ENCODE data around the gene FTO. TPM values are rescaled to one million over a fixed set of nuclear protein-coding genes. Genes with fewer than 3 reads are reported as not detected.

Gene FTO
- 10 to 100 TPM; 21.3 to 50.5 (median 40.8) TPM for total RNA-seq

DNA sequence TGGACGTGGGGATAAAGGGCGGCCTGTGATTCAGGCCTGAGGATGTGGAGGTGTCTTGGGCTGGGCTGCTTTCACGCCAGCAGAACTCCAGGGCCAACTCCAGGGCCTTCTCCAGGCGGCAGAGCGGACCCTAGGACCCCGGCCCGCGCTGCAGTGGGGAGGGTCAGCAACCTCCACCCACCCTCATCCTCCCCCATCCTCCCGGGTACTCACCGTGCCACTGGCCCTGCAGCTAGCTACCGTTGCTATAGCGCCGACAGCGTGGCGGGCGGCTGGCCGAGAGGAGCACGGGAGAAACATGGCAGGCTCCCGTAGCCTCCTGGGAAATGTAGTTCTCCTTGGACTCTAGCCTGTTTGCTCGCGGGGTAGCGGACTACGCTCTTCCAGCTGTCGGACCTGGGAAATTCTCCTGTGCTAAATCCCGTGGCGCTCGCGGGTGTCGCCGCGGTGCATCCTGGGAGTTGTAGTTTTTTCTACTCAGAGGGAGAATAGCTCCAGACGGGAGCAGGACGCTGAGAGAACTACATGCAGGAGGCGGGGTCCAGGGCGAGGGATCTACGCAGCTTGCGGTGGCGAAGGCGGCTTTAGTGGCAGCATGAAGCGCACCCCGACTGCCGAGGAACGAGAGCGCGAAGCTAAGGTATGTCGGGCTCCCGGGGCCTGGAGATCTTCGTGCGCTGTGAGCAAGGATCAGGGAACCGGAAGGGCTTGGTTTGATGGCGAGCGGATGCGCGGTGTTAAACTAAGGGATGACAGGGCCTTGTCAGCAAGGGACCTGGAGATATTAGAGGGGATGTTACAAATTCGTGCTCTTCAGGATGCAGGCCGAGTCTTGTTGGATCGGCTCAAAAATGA is at the start of gene FTO, which contains the start of gene RPGRIP1L:
TSS of gene FTO (plus strand) at position 567 of the 855 bp plus-strand sequence.
TSS of gene RPGRIP1L (minus strand) at position 270 of the 855 bp plus-strand sequence. CDS start 3,136 bp downstream, outside the sequence.
- peaks cover 0 to 22% (median 15%) of the 10 kb centered on the region in 4 donors for H3K4me1 ChIP-seq
- intact Hi-C loops (cut with DNase I; ENCODE audit: low total_unique reads) = no loop called here
- in situ Hi-C loops (cut with MboI; ENCODE audit: low pct_ligation_motif_present in 1 of 4, low pct_unique_long_range_greater_than_20kb in 1 of 4, low sequenced_read_pairs in 3 of 4) = no loop called here
- WGBS, 2 donors (ENCODE audit: low coverage in 1 of 2) = 0% methylated on average over 13 to 48 of the region's 57 CpGs
- H3K36me3 ChIP-seq = no peaks in the 10 kb centered on the region
- peak within 1 kb of the TSS; percentile 71 to 81 (median 78) for H3K27ac ChIP-seq
- no peaks in the 10 kb centered on the region for H3K27me3 ChIP-seq
- H3K4me3 ChIP-seq = peak within 1 kb of the TSS; percentile 59 to 91 (median 78)
- peak; percentile 100 for DNase-seq
- H3K9me3 ChIP-seq = no peaks in the 10 kb centered on the region
- TF ChIP-seq POLR2AphosphoS5 (IDR thresholded peaks at IDR 0.05) = peak; percentile 22 to 55 (median 28)
- TF ChIP-seq EP300 (IDR thresholded peaks at IDR 0.05; ENCODE audit: low read depth) = no peak
- TF ChIP-seq POLR2A (IDR thresholded peaks at IDR 0.05) = peak; percentile 34
- peak in 2 of 5 experiments; percentile 11 to 52 for TF ChIP-seq CTCF (IDR thresholded peaks at IDR 0.05)

GRCh38 chr16:53654946-53655345 is 49.0 kb upstream of the FTO start:
- TF ChIP-seq CTCF (IDR thresholded peaks at IDR 0.05) (no peak), POLR2A (IDR thresholded peaks at IDR 0.05) (no peak), EP300 (IDR thresholded peaks at IDR 0.05; ENCODE audit: low read depth) (no peak), POLR2AphosphoS5 (IDR thresholded peaks at IDR 0.05) (no peak)
- Histone ChIP-seq H3K27me3 (no peaks in the 10 kb centered on the region), H3K9me3 (no peaks in the 10 kb centered on the region), H3K4me1 (no peaks in the 10 kb centered on the region), H3K36me3 (peaks cover 0 to 10% (median 0%) of the 10 kb centered on the region in 4 donors), H3K4me3 (no peak overlapping the region), H3K27ac (no peak overlapping the region)
- WGBS, 2 donors (ENCODE audit: low coverage in 1 of 2) = 97 to 98% methylated on average over 2 of the region's 2 CpGs
- no peak for DNase-seq
- in situ Hi-C loops (cut with MboI; ENCODE audit: low pct_ligation_motif_present in 1 of 4, low pct_unique_long_range_greater_than_20kb in 1 of 4, low sequenced_read_pairs in 3 of 4) = no loop called here
- intact Hi-C loops (cut with DNase I; ENCODE audit: low total_unique reads) = no loop called here

DNA sequence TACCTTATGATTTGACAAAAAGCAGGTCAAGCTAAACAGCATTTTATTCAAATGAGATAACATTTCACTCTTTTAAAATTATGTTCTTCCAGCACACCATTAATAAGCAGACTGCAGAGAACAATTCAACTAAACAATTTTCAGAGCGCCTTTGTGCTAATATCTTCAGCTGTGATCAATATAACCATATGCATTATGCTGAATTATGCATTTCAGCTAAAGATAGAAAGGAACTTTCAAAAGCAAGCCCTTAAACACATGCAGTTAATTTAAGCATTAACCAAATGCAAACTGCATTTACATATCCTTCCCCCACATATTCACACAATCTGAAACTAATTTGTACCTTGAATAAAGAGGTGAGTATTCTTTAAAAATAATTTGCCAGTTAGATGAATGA is 41.9 kb upstream of the FTO start:
- Histone ChIP-seq H3K4me3 (no peak overlapping the region), H3K36me3 (no peaks in the 10 kb centered on the region), H3K4me1 (no peaks in the 10 kb centered on the region), H3K27ac (no peak overlapping the region), H3K9me3 (no peaks in the 10 kb centered on the region), H3K27me3 (no peaks in the 10 kb centered on the region)
- DNase-seq = no peak
- WGBS, 2 donors (ENCODE audit: low coverage in 1 of 2) = 85 to 100% methylated on average over 1 of the region's 1 CpG
- in situ Hi-C loops (cut with MboI; ENCODE audit: low pct_ligation_motif_present in 1 of 4, low pct_unique_long_range_greater_than_20kb in 1 of 4, low sequenced_read_pairs in 3 of 4) (no loop called here), intact Hi-C loops (cut with DNase I; ENCODE audit: low total_unique reads) (no loop called here)
- TF ChIP-seq POLR2A (IDR thresholded peaks at IDR 0.05) (no peak), POLR2AphosphoS5 (IDR thresholded peaks at IDR 0.05) (no peak), CTCF (IDR thresholded peaks at IDR 0.05) (no peak)

GRCh38 chr16:53664724-53665345 is 39.1 kb upstream of the FTO start:
- Histone ChIP-seq H3K36me3 (no peaks in the 10 kb centered on the region), H3K27me3 (no peaks in the 10 kb centered on the region), H3K4me1 (no peaks in the 10 kb centered on the region), H3K4me3 (no peak overlapping the region), H3K27ac (no peak overlapping the region), H3K9me3 (no peaks in the 10 kb centered on the region)
- in situ Hi-C loops (cut with MboI; ENCODE audit: low pct_ligation_motif_present in 1 of 4, low pct_unique_long_range_greater_than_20kb in 1 of 4, low sequenced_read_pairs in 3 of 4) (no loop called here), intact Hi-C loops (cut with DNase I; ENCODE audit: low total_unique reads) (no loop called here)
- TF ChIP-seq CTCF (IDR thresholded peaks at IDR 0.05) (no peak), POLR2AphosphoS5 (IDR thresholded peaks at IDR 0.05) (no peak), EP300 (IDR thresholded peaks at IDR 0.05; ENCODE audit: low read depth) (no peak), POLR2A (IDR thresholded peaks at IDR 0.05) (no peak)
- 57 to 59% methylated on average over 7 of the region's 7 CpGs for WGBS, 2 donors (ENCODE audit: low coverage in 1 of 2)
- DNase-seq = no peak
